Activated T-helper 2 cell treated with anti-CD3 and anti-CD28 coated beads, Interferon-gamma antibody, Interleukin-2, Interleukin-4, amounts not matched to agents 10 μg/mL and 5 μg/mL and 100 μg/mL, durations not matched to agents 14 hours and 24 hours and 36 hours (primary cell): ENCODE results near the gene KLHL7. TPM values are rescaled to one million over a fixed set of nuclear protein-coding genes. Genes with fewer than 3 reads are reported as not detected.
"Not testable (repeated sequence)": the region's sequence is repeated elsewhere in the genome, so short reads cannot be mapped to it uniquely, and the experiment has no call there.

Experiments
- DNase-seq: peaks from one replicate; pipeline ENCODE4 v3.0.0; 2021; ENCODE audit warnings: low spot score
- H3K27ac Mint-ChIP-seq: one replicate; pipeline ENCODE4 v1.8.0; 2021; ENCODE audit warnings: mixed read lengths
- H3K27me3 Mint-ChIP-seq: one replicate; pipeline ENCODE4 v1.8.0; 2021; ENCODE audit warnings: low read depth, mixed read lengths
- H3K36me3 Mint-ChIP-seq: one replicate; pipeline ENCODE4 v1.8.0; 2021; ENCODE audit warnings: low read depth, mixed read lengths
- H3K4me1 Mint-ChIP-seq: one replicate; pipeline ENCODE4 v1.8.0; 2021; ENCODE audit warnings: low read depth, mixed read lengths
- H3K4me3 Mint-ChIP-seq: one replicate; pipeline ENCODE4 v1.8.0; 2021; ENCODE audit warnings: low read depth, mild to moderate bottlenecking, moderate library complexity, mixed read lengths
- H3K9me3 Mint-ChIP-seq: one replicate; pipeline ENCODE4 v1.8.0; 2021; ENCODE audit warnings: mixed read lengths
- intact Hi-C: fragments of 100-400 bp; cut with micrococcal nuclease; formaldehyde crosslinking; loops from one replicate; pipeline ENCODE4 v1.15.1; 2023
- total RNA-seq: library from RNA; stranded (reverse); gene quantifications from 2 replicates; pipeline ENCODE4 v1.2.3, GENCODE V29; 2022

The KLHL7 gene
- total RNA-seq, 1 donor from 2014 or later: 21.6 TPM

DNA sequence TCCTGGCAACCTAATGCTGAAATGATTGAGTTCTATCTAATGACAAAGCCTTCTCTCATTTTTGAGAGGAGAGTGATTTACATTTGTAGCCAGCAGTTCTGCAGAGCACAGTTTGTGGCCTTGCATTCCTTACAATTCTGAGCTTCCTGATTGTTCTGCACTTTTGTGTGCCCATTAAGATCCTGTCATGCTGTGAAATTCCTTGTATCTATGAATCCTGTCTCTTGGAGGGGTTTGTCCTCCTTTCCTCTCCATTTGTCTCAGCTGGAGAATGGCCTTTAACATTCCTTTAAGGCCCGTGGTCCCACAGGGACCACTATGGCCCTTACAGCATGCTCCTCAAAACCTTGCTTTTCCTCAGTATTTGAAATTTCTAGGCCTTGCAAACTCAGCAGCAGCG is 10.4 kb downstream of the KLHL7 start:
- Mint-ChIP-seq H3K27me3 (no peaks in the 10 kb centered on the region), H3K4me1 (peaks cover 2% of the 10 kb centered on the region), H3K36me3 (no peaks in the 10 kb centered on the region), H3K27ac (no peak overlapping the region), H3K4me3 (no peak overlapping the region), H3K9me3 (no peaks in the 10 kb centered on the region)
- intact Hi-C loops: no loop called here
- no peak for DNase-seq

DNA sequence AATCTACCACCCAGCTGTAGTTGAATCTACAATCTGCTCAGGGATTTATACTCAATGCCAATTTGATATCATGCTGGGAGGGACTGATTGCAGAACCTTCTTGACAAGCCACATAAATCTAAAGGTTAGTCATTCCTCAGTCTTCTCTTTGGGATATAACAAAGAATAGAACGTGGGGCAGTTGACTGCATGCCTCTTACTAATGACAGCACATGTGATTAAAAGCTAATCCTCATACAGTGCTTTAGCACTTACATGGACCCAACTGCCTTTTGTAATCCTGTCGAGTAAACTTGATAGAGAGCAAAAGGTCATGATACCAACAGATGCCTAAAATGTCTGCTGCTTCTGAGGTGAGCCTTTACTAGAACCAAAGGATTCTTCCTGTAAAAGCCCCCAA is 12.3 kb downstream of the KLHL7 start:
- Mint-ChIP-seq H3K36me3 (no peaks in the 10 kb centered on the region), H3K4me1 (peaks cover 1% of the 10 kb centered on the region)
- intact Hi-C loops: no loop called here

GRCh38 chr7:23120106-23120505 is 14.5 kb downstream of the KLHL7 start:
- Mint-ChIP-seq H3K9me3 (no peaks in the 10 kb centered on the region), H3K36me3 (no peaks in the 10 kb centered on the region), H3K27me3 (no peaks in the 10 kb centered on the region), H3K4me1 (peaks cover 1% of the 10 kb centered on the region), H3K4me3 (no peak overlapping the region), H3K27ac (no peak overlapping the region)
- DNase-seq: no peak
- intact Hi-C loops: no loop called here

More for the DNA sequence above, 12.3 kb downstream of the KLHL7 start:
- Mint-ChIP-seq H3K9me3 (no peaks in the 10 kb centered on the region), H3K27me3 (no peaks in the 10 kb centered on the region), H3K27ac (no peak overlapping the region), H3K4me3 (no peak overlapping the region)
- no peak for DNase-seq

DNA sequence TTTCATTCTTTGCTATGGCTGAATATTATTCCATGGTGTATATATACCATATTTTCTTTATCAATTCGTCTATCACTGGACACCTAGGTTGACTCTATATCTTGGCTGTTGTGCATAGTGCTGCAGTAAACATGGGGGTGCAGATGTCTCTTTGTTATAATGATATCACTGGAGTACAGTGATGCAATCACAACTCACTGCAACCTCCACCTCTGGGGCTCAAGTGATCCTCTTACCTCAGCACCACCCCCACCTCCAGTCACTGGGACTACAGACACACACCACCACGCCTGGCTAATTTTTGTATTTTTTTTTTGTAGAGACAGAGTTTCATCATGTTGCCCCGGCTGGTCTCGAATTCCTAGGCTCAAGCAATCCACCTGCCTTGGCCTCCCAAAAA is 15.6 kb downstream of the KLHL7 start:
- H3K27me3 Mint-ChIP-seq: no peaks in the 10 kb centered on the region
- H3K4me1 Mint-ChIP-seq: peaks cover 1% of the 10 kb centered on the region
- no peak overlapping the region for H3K27ac Mint-ChIP-seq
- intact Hi-C loops: no loop called here
- H3K4me3 Mint-ChIP-seq: no peak overlapping the region
- no peak for DNase-seq
- no peaks in the 10 kb centered on the region for H3K9me3 Mint-ChIP-seq
- H3K36me3 Mint-ChIP-seq: peaks cover 3% of the 10 kb centered on the region

GRCh38 chr7:23123007-23123406 is 17.4 kb downstream of the KLHL7 start:
- H3K4me1 Mint-ChIP-seq: peaks cover 2% of the 10 kb centered on the region
- H3K36me3 Mint-ChIP-seq: peaks cover 16% of the 10 kb centered on the region
- DNase-seq: no peak
- intact Hi-C loops: no loop called here
- H3K9me3 Mint-ChIP-seq: no peaks in the 10 kb centered on the region
- H3K27me3 Mint-ChIP-seq: no peaks in the 10 kb centered on the region
- no peak overlapping the region for H3K27ac Mint-ChIP-seq
- H3K4me3 Mint-ChIP-seq: no peak overlapping the region

DNA sequence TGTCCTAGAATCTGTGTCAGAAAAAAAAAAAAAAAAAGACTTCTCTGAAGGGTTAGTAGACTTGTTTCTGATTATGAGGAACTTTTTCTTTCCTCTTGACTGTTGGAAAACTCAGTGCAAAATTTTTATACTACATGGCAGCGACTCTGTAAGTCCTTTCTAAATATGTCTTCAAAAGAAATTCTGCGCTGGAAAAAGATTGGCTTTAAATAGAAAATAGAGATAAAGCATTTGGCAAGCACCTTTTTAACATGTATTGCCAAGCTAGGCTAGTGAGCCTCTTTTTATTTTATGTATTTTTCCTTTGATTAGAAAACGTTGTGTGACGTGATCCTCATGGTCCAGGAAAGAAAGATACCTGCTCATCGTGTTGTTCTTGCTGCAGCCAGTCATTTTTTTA is 17.9 kb downstream of the KLHL7 start:
- Mint-ChIP-seq H3K27me3 (no peaks in the 10 kb centered on the region), H3K4me3 (no peak overlapping the region), H3K36me3 (peaks cover 20% of the 10 kb centered on the region), H3K4me1 (peaks cover 4% of the 10 kb centered on the region), H3K9me3 (no peaks in the 10 kb centered on the region), H3K27ac (no peak overlapping the region)
- DNase-seq: no peak
- intact Hi-C loops: no loop called here

DNA sequence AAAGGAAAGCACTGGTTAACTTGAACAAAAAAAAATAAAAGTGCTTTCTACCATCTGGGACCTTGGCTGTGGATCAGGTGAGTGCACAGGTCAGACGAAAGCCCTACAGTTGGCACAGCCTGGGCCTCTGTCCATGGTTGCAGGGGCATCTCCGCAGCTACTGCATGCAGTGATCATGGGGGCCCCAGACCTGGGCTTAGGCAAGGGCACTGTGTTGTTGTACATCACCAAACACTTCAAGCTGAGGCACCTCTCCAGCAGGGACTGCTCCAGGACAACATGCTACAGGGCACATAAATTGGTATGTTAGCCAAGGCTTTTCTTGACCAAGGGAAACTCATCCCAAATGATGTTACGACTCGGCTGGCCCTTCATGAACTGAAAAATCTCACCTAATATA is 23.5 kb downstream of the KLHL7 start:
- peaks cover 22% of the 10 kb centered on the region for H3K36me3 Mint-ChIP-seq
- no peak overlapping the region for H3K27ac Mint-ChIP-seq
- intact Hi-C loops: no loop called here
- no peak overlapping the region for H3K4me3 Mint-ChIP-seq
- peaks cover 6% of the 10 kb centered on the region for H3K9me3 Mint-ChIP-seq
- DNase-seq: no peak
- H3K4me1 Mint-ChIP-seq: peaks cover 3% of the 10 kb centered on the region
- H3K27me3 Mint-ChIP-seq: no peaks in the 10 kb centered on the region

DNA sequence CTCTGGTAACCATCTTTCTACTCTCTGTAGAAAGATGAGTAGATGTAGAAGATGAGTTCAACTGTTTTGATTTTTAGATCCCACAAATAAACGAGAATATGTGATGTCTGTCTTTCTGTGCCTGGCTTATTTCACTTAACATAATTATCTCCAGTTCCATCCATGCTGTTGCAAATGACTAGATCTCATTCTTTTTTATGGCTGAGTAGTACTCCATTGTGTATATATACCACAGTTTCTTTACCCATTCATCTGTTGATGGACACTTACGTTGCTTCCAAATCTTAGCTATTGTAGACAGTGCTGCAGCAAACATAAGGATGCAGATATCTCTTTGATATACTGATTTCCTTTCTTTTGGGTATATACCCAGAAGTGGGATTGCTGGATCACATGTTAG is 26.2 kb downstream of the KLHL7 start:
- H3K4me3 Mint-ChIP-seq, H3K4me1 Mint-ChIP-seq, H3K9me3 Mint-ChIP-seq, H3K27me3 Mint-ChIP-seq, DNase-seq, H3K27ac Mint-ChIP-seq, intact Hi-C loops: not testable (repeated sequence)
- peaks cover 15% of the 10 kb centered on the region for H3K36me3 Mint-ChIP-seq

- H3K27me3 Mint-ChIP-seq: no peaks in the 10 kb centered on the region
- peaks cover 6% of the 10 kb centered on the region for H3K9me3 Mint-ChIP-seq
- intact Hi-C loops: no loop called here
- no peak overlapping the region for H3K4me3 Mint-ChIP-seq
- H3K36me3 Mint-ChIP-seq: peaks cover under 1% of the 10 kb centered on the region
- no peaks in the 10 kb centered on the region for H3K4me1 Mint-ChIP-seq
- no peak overlapping the region for H3K27ac Mint-ChIP-seq
- no peak for DNase-seq
These were observed 28.2 kb downstream of the KLHL7 start for GRCh38 chr7:23133797-23134196.

DNA sequence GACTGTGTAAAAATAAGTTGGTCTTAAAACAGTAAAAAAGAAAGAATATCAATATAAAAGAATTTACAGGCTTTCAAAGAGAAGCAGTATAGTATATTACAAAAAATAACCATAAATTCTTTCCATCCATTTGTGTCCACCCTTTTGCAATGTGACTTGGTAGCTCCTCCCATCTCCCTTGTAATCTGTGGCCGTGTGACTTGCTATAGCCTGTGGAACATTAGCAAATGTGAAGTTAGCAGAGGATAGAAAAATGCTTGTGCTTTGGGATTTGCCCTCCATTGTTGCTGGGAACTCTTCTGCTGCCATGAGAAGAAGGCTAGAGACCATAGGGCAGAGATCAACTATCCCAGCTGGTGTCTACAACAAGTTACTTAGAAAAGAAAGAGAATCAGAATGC is 30.2 kb downstream of the KLHL7 start:
- Mint-ChIP-seq H3K4me1 (no peaks in the 10 kb centered on the region), H3K27ac (no peak overlapping the region), H3K4me3 (no peak overlapping the region), H3K27me3 (no peaks in the 10 kb centered on the region), H3K36me3 (no peaks in the 10 kb centered on the region), H3K9me3 (peaks cover 6% of the 10 kb centered on the region)
- intact Hi-C loops: no loop called here
- no peak for DNase-seq

DNA sequence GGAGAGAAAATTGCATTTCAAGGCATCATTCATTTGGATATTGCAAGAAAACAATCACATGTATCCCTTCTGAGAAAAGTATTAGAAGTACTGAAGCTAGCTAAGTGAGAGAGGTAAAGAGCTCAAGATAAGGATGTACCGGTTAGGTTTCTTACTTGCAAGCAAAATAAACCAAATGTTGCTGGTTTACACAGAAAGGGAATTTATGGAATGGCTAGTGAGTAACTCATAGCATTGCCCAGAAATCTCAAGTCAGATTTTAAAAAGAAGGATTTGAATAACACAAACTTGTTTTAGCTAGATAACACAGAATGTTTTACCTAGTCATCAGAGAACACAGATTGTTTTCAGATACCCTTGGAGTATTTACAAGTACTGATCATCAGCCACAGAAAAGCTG is 30.6 kb downstream of the KLHL7 start:
- no peaks in the 10 kb centered on the region for H3K36me3 Mint-ChIP-seq
- peaks cover 6% of the 10 kb centered on the region for H3K9me3 Mint-ChIP-seq
- no peak overlapping the region for H3K27ac Mint-ChIP-seq
- intact Hi-C loops: no loop called here
- H3K4me3 Mint-ChIP-seq: no peak overlapping the region
- H3K27me3 Mint-ChIP-seq: no peaks in the 10 kb centered on the region
- no peaks in the 10 kb centered on the region for H3K4me1 Mint-ChIP-seq
- no peak for DNase-seq

DNA sequence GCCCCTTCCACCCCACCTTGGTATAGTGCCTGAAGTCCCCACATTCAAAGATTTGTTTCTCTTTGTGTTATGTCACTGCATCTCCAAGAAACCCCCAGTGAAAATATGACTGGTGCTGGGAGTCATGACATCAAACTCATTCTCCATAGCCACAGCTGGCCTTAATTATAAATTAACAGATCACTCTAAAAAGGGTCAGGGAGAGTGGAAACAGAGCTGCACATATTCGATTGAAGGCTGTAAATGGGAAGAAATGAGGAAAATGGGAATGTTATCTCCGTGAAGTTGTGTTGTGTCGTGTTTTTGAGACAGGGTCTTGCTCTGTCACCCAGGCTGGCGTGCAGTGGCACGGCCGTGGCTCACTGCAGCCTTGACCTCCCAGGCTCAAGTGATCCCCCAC is 52.1 kb downstream of the KLHL7 start:
- H3K4me1 Mint-ChIP-seq: no peaks in the 10 kb centered on the region
- no peaks in the 10 kb centered on the region for H3K27me3 Mint-ChIP-seq
- intact Hi-C loops: no loop called here
- H3K4me3 Mint-ChIP-seq: no peak overlapping the region
- no peak for DNase-seq
- no peak overlapping the region for H3K27ac Mint-ChIP-seq
- H3K36me3 Mint-ChIP-seq: peaks cover 2% of the 10 kb centered on the region
- H3K9me3 Mint-ChIP-seq: no peaks in the 10 kb centered on the region

- no peaks in the 10 kb centered on the region for H3K4me1 Mint-ChIP-seq
- no peak for DNase-seq
- no peaks in the 10 kb centered on the region for H3K27me3 Mint-ChIP-seq
- H3K27ac Mint-ChIP-seq: no peak overlapping the region
- intact Hi-C loops: no loop called here
- no peak overlapping the region for H3K4me3 Mint-ChIP-seq
- H3K36me3 Mint-ChIP-seq: no peaks in the 10 kb centered on the region
- no peaks in the 10 kb centered on the region for H3K9me3 Mint-ChIP-seq
These were observed 53.0 kb downstream of the KLHL7 start for GRCh38 chr7:23158546-23158945.

GRCh38 chr7:23161482-23161881 is 55.9 kb downstream of the KLHL7 start:
- H3K4me3 Mint-ChIP-seq: no peak overlapping the region
- intact Hi-C loops: no loop called here
- H3K4me1 Mint-ChIP-seq: no peaks in the 10 kb centered on the region
- no peaks in the 10 kb centered on the region for H3K27me3 Mint-ChIP-seq
- H3K9me3 Mint-ChIP-seq: no peaks in the 10 kb centered on the region
- no peak for DNase-seq
- H3K36me3 Mint-ChIP-seq: no peaks in the 10 kb centered on the region
- H3K27ac Mint-ChIP-seq: no peak overlapping the region
